Measurements from ENCODE around the gene GLI3.

GLI3 gene

GRCh38 chr7:42081671-42082070 lies 155.3 kb downstream of the GLI3 start:
- DNase-seq (ENCODE audit: low read depth): no peak

GRCh38 chr7:42080841-42081586 lies 156.0 kb downstream of the GLI3 start:
- DNase-seq (ENCODE audit: low read depth): no peak

GRCh38 chr7:42077271-42078135 lies 159.5 kb downstream of the GLI3 start:
- no peak for DNase-seq (ENCODE audit: low read depth)

GRCh38 chr7:42076870-42077269 lies 160.1 kb downstream of the GLI3 start:
- DNase-seq (ENCODE audit: low read depth): no peak

GRCh38 chr7:42075418-42075817 lies 161.6 kb downstream of the GLI3 start:
- DNase-seq (ENCODE audit: low read depth): no peak

- no peak for DNase-seq (ENCODE audit: low read depth)
Observed at GRCh38 chr7:42074076-42074475, 162.9 kb downstream of the GLI3 start.

- DNase-seq (ENCODE audit: low read depth): no peak
Observed at GRCh38 chr7:42071372-42072261, 165.4 kb downstream of the GLI3 start.

GRCh38 chr7:42070068-42070467 lies 166.9 kb downstream of the GLI3 start:
- DNase-seq (ENCODE audit: low read depth): no peak

GRCh38 chr7:42069590-42069989 lies 167.4 kb downstream of the GLI3 start:
- DNase-seq (ENCODE audit: low read depth): no peak

- DNase-seq (ENCODE audit: low read depth): no peak
Observed at GRCh38 chr7:42068554-42069280, 168.3 kb downstream of the GLI3 start.

- no peak for DNase-seq (ENCODE audit: low read depth)
Observed at GRCh38 chr7:42065942-42066341, 171.1 kb downstream of the GLI3 start.

GRCh38 chr7:42065015-42065414 lies 172.0 kb downstream of the GLI3 start:
- no peak for DNase-seq (ENCODE audit: low read depth)

GRCh38 chr7:42064534-42064933 lies 172.5 kb downstream of the GLI3 start:
- DNase-seq (ENCODE audit: low read depth): no peak

- DNase-seq (ENCODE audit: low read depth): no peak
Observed at GRCh38 chr7:42059275-42059674, 177.7 kb downstream of the GLI3 start.

- no peak for DNase-seq (ENCODE audit: low read depth)
Observed at GRCh38 chr7:42057331-42057730, 179.7 kb downstream of the GLI3 start.

GRCh38 chr7:42055171-42055570 lies 181.8 kb downstream of the GLI3 start:
- DNase-seq (ENCODE audit: low read depth): no peak

GRCh38 chr7:42053834-42054233 lies 183.2 kb downstream of the GLI3 start:
- no peak for DNase-seq (ENCODE audit: low read depth)

- DNase-seq (ENCODE audit: low read depth): no peak
Observed at GRCh38 chr7:42049761-42050160, 187.2 kb downstream of the GLI3 start.

- DNase-seq (ENCODE audit: low read depth): no peak
Observed at GRCh38 chr7:42046483-42046882, 190.5 kb downstream of the GLI3 start.

- DNase-seq (ENCODE audit: low read depth): no peak
Observed at GRCh38 chr7:42045961-42046360, 191.0 kb downstream of the GLI3 start.

- DNase-seq (ENCODE audit: low read depth): no peak
Observed at GRCh38 chr7:42039921-42040320, 197.1 kb downstream of the GLI3 start.

- no peak for DNase-seq (ENCODE audit: low read depth)
Observed at GRCh38 chr7:42035210-42035609, 201.8 kb downstream of the GLI3 start.

Measured in T follicular helper cell (primary cell).